HEK293 (cell line): ENCODE measurements around the gene PLCG1.

Source experiments
- CTCF ChIA-PET: fragments of 350-600 bp; formaldehyde crosslinking; extraction: SDS; loops from one replicate; lab custom pipeline; 2021; ENCODE audit warnings: antibody characterized with exemption; lab: Yijun Ruan, JAX
- POLR2A ChIA-PET: fragments of 300-600 bp; formaldehyde crosslinking; extraction: SDS; loops from one replicate; lab custom pipeline; 2020; ENCODE audit warnings: antibody characterized with exemption, inconsistent platforms; lab: Yijun Ruan, JAX
- H3K27ac ChIP-seq: fragments of 200-500 bp; sonication (Bioruptor generic); 2 replicates; pipeline ENCODE4 v1.5.1; 2014; ENCODE audit warnings: low read depth, low read length, control low read depth, inconsistent platforms; ENCODE audit errors: extremely low read depth
- H3K36me3 ChIP-seq, 2 experiments: fragments of 200-500 bp in 1 of 2; sonication (Bioruptor generic) in 1 of 2; 1 replicate in 1 of 2; 2 replicates in 1 of 2; pipeline ENCODE4 v1.5.1; 2014 to 2017; ENCODE audit warnings: inconsistent platforms in 2 of 2, low read length in 2 of 2; ENCODE audit not compliant: control insufficient read depth in 2 of 2, insufficient read depth in 1 of 2
- H3K4me1 ChIP-seq: fragments of 200-500 bp; sonication (Bioruptor generic); 2 replicates; pipeline ENCODE4 v1.5.1; 2014; ENCODE audit warnings: mild to moderate bottlenecking, low read length, inconsistent platforms; ENCODE audit not compliant: control insufficient read depth, insufficient read depth
- H3K4me3 ChIP-seq: 2 replicates; pipeline ENCODE4 v1.5.1; 2011; ENCODE audit warnings: low read depth, mild to moderate bottlenecking, control low read depth, low read length, moderate library complexity
- H3K9me3 ChIP-seq: fragments of 200-500 bp; sonication (Bioruptor generic); 2 replicates; pipeline ENCODE4 v1.5.1; 2014; ENCODE audit warnings: low read depth, low read length, inconsistent platforms; ENCODE audit not compliant: control insufficient read depth, insufficient read depth
- HOXD13 ChIP-seq: sonication (generic); formaldehyde crosslinking; IDR thresholded peaks from 2 replicates; pipeline ENCODE4 v1.8.0; 2022; ENCODE audit warnings: missing genetic modification reagents, borderline replicate concordance
- SCRT2 ChIP-seq: fragments of 450-650 bp; formaldehyde crosslinking; IDR thresholded peaks from 2 replicates; pipeline ENCODE4 v1.5.1; 2016; ENCODE audit warnings: missing biosample characterization, missing genetic modification characterization
- YY1 ChIP-seq: fragments of 450-650 bp; formaldehyde crosslinking; IDR thresholded peaks from 2 replicates; pipeline ENCODE4 v1.5.1; 2018; ENCODE audit warnings: missing biosample characterization, missing genetic modification characterization
- ZBTB17 ChIP-seq: fragments of 450-650 bp; formaldehyde crosslinking; IDR thresholded peaks from 2 replicates; pipeline ENCODE4 v1.5.1; 2016; ENCODE audit warnings: missing biosample characterization, missing genetic modification characterization
- ZBTB48 ChIP-seq: fragments of 450-650 bp; formaldehyde crosslinking; IDR thresholded peaks from 2 replicates; pipeline ENCODE4 v1.5.1; 2016; ENCODE audit warnings: missing biosample characterization, missing genetic modification characterization
- ZFHX2 ChIP-seq: fragments of 450-650 bp; formaldehyde crosslinking; conservative IDR thresholded peaks from 2 replicates; pipeline ENCODE4 v1.5.1; 2016; ENCODE audit warnings: missing biosample characterization, missing genetic modification characterization
- ZFP37 ChIP-seq: fragments of 450-650 bp; formaldehyde crosslinking; IDR thresholded peaks from 2 replicates; pipeline ENCODE4 v1.5.1; 2016; ENCODE audit warnings: missing biosample characterization, missing genetic modification characterization
- ZNF10 ChIP-seq: fragments of 450-650 bp; formaldehyde crosslinking; IDR thresholded peaks from 2 replicates; pipeline ENCODE4 v1.5.1; 2017; ENCODE audit warnings: missing biosample characterization, missing genetic modification characterization
- ZNF169 ChIP-seq: fragments of 450-650 bp; formaldehyde crosslinking; IDR thresholded peaks from 2 replicates; pipeline ENCODE4 v1.5.1; 2016; ENCODE audit warnings: missing biosample characterization, missing genetic modification characterization
- ZNF184 ChIP-seq: fragments of 450-650 bp; IDR thresholded peaks from 2 replicates; pipeline ENCODE4 v1.5.1; 2018; ENCODE audit warnings: missing biosample characterization, mild to moderate bottlenecking, missing genetic modification characterization
- ZNF529 ChIP-seq: fragments of 450-650 bp; formaldehyde crosslinking; IDR thresholded peaks from 2 replicates; pipeline ENCODE4 v1.5.1; 2017; ENCODE audit warnings: missing genetic modification characterization, missing biosample characterization; ENCODE audit not compliant: insufficient replicate concordance
- ZNF544 ChIP-seq: fragments of 450-650 bp; formaldehyde crosslinking; IDR thresholded peaks from 2 replicates; pipeline ENCODE4 v1.5.0; 2017; ENCODE audit warnings: missing biosample characterization, missing genetic modification characterization
- ZNF561 ChIP-seq: fragments of 450-650 bp; IDR thresholded peaks from 2 replicates; pipeline ENCODE4 v1.5.1; 2018; ENCODE audit warnings: missing biosample characterization, missing genetic modification characterization, borderline replicate concordance
- ZNF626 ChIP-seq: fragments of 450-650 bp; sonication (Bioruptor Pico); formaldehyde crosslinking; IDR thresholded peaks from 2 replicates; pipeline ENCODE4 v1.5.1; 2018; ENCODE audit warnings: missing biosample characterization, missing genetic modification characterization, inconsistent platforms
- ZNF654 ChIP-seq: fragments of 450-650 bp; formaldehyde crosslinking; IDR thresholded peaks from 2 replicates; pipeline ENCODE4 v1.5.1; 2016; ENCODE audit warnings: low read depth, missing biosample characterization, missing genetic modification characterization
- ZNF701 ChIP-seq: fragments of 450-650 bp; formaldehyde crosslinking; IDR thresholded peaks from 2 replicates; pipeline ENCODE4 v1.5.1; 2016; ENCODE audit warnings: missing biosample characterization, missing genetic modification characterization
- ZNF843 ChIP-seq: fragments of 450-650 bp; formaldehyde crosslinking; IDR thresholded peaks from 2 replicates; pipeline ENCODE4 v1.5.1; 2016; ENCODE audit warnings: missing biosample characterization, missing genetic modification characterization
- ZSCAN16 ChIP-seq: fragments of 450-650 bp; formaldehyde crosslinking; IDR thresholded peaks from 2 replicates; pipeline ENCODE4 v1.5.1; 2016; ENCODE audit warnings: missing biosample characterization, missing genetic modification characterization
- TF ChIP-seq, protein P1 (sequence below): fragments of 450-650 bp; formaldehyde crosslinking; IDR thresholded peaks from 2 replicates; pipeline ENCODE4 v1.5.1; 2016; ENCODE audit warnings: missing biosample characterization, missing genetic modification characterization
- TF ChIP-seq, protein P2 (sequence below): fragments of 450-650 bp; formaldehyde crosslinking; IDR thresholded peaks from 2 replicates; pipeline ENCODE4 v1.5.1; 2016; ENCODE audit warnings: missing biosample characterization, missing genetic modification characterization
- TF ChIP-seq, protein P3 (sequence below): fragments of 450-650 bp; formaldehyde crosslinking; IDR thresholded peaks from 2 replicates; pipeline ENCODE4 v1.5.1; 2016; ENCODE audit warnings: missing biosample characterization, missing genetic modification characterization, borderline replicate concordance
- TF ChIP-seq, protein P4 (sequence below): fragments of 450-650 bp; formaldehyde crosslinking; IDR thresholded peaks from 2 replicates; pipeline ENCODE4 v1.5.1; 2017; ENCODE audit warnings: missing biosample characterization, missing genetic modification characterization

The PLCG1 gene

DNA sequence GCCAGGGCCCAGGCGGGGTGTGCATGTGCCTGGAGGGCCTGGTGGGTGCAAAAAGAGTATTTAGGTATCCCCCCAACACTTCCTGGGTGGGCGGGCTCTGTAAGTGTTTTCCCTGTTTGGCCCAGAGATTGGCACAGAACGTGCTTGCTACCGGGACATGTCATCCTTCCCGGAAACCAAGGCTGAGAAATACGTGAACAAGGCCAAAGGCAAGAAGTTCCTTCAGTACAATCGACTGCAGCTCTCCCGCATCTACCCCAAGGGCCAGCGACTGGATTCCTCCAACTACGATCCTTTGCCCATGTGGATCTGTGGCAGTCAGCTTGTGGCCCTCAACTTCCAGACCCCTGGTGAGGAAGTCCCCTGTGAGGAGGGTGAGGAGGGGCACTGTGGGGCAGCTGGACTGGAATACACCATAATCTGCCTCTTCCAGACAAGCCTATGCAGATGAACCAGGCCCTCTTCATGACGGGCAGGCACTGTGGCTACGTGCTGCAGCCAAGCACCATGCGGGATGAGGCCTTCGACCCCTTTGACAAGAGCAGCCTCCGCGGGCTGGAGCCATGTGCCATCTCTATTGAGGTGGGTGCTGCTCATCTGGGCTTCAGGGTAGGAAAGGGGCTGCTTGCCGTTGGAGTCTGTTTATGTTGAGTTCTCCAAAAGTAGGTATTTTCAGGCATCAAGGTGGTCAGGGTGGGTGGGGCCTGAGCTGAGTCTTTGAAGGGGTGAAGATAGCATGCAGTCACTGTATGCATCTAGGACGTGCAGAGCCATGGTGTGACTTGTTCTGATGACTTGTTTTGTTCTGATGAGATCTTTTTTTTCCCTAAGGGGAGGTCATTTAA is 35.2 kb downstream of the PLCG1 start:
- Histone ChIP-seq H3K27ac (no peak overlapping the region), H3K36me3 (peaks cover 0 to 98% of the 10 kb centered on the region in 2 experiments; a peak in 2 of 3 replicates)

DNA sequence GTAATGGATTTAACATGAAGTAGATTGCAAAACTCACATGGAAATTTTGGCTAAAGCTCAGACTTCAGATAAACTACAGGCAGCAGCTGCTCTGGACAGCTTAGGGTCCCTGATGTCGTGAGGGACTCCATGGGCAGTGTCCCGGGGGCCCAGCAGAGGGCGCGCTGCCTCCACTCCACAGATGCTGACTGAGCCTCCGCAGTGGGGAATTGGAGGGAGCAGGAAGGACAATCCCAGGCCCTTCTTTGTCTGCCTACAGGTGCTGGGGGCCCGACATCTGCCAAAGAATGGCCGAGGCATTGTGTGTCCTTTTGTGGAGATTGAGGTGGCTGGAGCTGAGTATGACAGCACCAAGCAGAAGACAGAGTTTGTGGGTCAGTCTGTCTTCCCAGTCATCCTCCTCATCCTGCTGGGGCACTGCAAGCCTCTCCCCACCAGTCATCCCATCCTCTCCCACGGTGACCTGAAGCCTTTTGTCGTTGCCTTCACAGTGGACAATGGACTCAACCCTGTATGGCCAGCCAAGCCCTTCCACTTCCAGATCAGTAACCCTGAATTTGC is 35.9 kb downstream of the PLCG1 start:
- Histone ChIP-seq H3K36me3 (peaks cover 0 to 95% of the 10 kb centered on the region in 2 experiments; a peak in 1 of 3 replicates), H3K27ac (no peak overlapping the region), H3K9me3 (no peaks in the 10 kb centered on the region), H3K4me3 (no peak overlapping the region), H3K4me1 (no peaks in the 10 kb centered on the region)
- CTCF ChIA-PET = interaction anchor here (0.6 to 4.2 kb wide), 41 partner anchors 9 to 557 kb away, joined by 3 to 106 read pairs (median 4); partner anchors contain the start of gene LPIN3
- TF ChIP-seq, protein P1, sequence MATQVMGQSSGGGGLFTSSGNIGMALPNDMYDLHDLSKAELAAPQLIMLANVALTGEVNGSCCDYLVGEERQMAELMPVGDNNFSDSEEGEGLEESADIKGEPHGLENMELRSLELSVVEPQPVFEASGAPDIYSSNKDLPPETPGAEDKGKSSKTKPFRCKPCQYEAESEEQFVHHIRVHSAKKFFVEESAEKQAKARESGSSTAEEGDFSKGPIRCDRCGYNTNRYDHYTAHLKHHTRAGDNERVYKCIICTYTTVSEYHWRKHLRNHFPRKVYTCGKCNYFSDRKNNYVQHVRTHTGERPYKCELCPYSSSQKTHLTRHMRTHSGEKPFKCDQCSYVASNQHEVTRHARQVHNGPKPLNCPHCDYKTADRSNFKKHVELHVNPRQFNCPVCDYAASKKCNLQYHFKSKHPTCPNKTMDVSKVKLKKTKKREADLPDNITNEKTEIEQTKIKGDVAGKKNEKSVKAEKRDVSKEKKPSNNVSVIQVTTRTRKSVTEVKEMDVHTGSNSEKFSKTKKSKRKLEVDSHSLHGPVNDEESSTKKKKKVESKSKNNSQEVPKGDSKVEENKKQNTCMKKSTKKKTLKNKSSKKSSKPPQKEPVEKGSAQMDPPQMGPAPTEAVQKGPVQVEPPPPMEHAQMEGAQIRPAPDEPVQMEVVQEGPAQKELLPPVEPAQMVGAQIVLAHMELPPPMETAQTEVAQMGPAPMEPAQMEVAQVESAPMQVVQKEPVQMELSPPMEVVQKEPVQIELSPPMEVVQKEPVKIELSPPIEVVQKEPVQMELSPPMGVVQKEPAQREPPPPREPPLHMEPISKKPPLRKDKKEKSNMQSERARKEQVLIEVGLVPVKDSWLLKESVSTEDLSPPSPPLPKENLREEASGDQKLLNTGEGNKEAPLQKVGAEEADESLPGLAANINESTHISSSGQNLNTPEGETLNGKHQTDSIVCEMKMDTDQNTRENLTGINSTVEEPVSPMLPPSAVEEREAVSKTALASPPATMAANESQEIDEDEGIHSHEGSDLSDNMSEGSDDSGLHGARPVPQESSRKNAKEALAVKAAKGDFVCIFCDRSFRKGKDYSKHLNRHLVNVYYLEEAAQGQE (tag by site-specific recombination) = no peak
- TF ChIP-seq SCRT2 (tag by site-specific recombination) = 0 out of 2 replicates have a peak, but pooled peaks have one; percentile 42
- TF ChIP-seq, protein P2, sequence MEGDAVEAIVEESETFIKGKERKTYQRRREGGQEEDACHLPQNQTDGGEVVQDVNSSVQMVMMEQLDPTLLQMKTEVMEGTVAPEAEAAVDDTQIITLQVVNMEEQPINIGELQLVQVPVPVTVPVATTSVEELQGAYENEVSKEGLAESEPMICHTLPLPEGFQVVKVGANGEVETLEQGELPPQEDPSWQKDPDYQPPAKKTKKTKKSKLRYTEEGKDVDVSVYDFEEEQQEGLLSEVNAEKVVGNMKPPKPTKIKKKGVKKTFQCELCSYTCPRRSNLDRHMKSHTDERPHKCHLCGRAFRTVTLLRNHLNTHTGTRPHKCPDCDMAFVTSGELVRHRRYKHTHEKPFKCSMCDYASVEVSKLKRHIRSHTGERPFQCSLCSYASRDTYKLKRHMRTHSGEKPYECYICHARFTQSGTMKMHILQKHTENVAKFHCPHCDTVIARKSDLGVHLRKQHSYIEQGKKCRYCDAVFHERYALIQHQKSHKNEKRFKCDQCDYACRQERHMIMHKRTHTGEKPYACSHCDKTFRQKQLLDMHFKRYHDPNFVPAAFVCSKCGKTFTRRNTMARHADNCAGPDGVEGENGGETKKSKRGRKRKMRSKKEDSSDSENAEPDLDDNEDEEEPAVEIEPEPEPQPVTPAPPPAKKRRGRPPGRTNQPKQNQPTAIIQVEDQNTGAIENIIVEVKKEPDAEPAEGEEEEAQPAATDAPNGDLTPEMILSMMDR (tag by site-specific recombination) = peak; percentile 79
- TF ChIP-seq ZBTB48 = peak; percentile 29; the same call in 1 of the 2 replicates
- no peak for TF ChIP-seq ZFP37 (tag by site-specific recombination)
- TF ChIP-seq ZNF561 (tag by site-specific recombination) = 0 out of 2 replicates have a peak, but pooled peaks have one; percentile 25
- TF ChIP-seq ZNF654 (tag by site-specific recombination) = peak; percentile 83
- peak; percentile 85; the same call in 1 of the 2 replicates for TF ChIP-seq ZSCAN16 (tag by site-specific recombination)
- POLR2A ChIA-PET = interaction anchor here (0.8 to 2.0 kb wide), 2 partner anchors 38 to 167 kb away, joined by 4 to 8 read pairs; partner anchors contain the start of gene LPIN3

More for the DNA sequence above, 35.2 kb downstream of the PLCG1 start:
- Histone ChIP-seq H3K4me1 (no peaks in the 10 kb centered on the region), H3K9me3 (no peaks in the 10 kb centered on the region), H3K4me3 (no peak overlapping the region)
- ChIA-PET CTCF (interaction anchor here (0.6 to 4.2 kb wide), 42 partner anchors 9 to 556 kb away, joined by 3 to 106 read pairs (median 4); partner anchors contain the start of gene LPIN3), POLR2A (interaction anchor here (0.8 to 2.0 kb wide), 2 partner anchors 37 to 168 kb away, joined by 4 to 8 read pairs; partner anchors contain the start of gene LPIN3)
- TF ChIP-seq ZNF843 (no peak), ZNF701 (no peak), ZNF626 (tag by site-specific recombination) (no peak), ZNF561 (tag by site-specific recombination) (no peak), ZNF544 (no peak), ZNF169 (no peak), ZNF10 (tag by site-specific recombination) (no peak), YY1 (tag by site-specific recombination) (no peak), HOXD13 (CRISPR knock-in tag) (no peak), ZFHX2 (no peak), ZNF529 (tag by site-specific recombination) (no peak), ZNF184 (no peak), ZBTB17 (tag by site-specific recombination) (no peak)
- TF ChIP-seq, protein P3, sequence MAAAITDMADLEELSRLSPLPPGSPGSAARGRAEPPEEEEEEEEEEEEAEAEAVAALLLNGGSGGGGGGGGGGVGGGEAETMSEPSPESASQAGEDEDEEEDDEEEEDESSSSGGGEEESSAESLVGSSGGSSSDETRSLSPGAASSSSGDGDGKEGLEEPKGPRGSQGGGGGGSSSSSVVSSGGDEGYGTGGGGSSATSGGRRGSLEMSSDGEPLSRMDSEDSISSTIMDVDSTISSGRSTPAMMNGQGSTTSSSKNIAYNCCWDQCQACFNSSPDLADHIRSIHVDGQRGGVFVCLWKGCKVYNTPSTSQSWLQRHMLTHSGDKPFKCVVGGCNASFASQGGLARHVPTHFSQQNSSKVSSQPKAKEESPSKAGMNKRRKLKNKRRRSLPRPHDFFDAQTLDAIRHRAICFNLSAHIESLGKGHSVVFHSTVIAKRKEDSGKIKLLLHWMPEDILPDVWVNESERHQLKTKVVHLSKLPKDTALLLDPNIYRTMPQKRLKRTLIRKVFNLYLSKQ = no peak
- TF ChIP-seq, protein P4, sequence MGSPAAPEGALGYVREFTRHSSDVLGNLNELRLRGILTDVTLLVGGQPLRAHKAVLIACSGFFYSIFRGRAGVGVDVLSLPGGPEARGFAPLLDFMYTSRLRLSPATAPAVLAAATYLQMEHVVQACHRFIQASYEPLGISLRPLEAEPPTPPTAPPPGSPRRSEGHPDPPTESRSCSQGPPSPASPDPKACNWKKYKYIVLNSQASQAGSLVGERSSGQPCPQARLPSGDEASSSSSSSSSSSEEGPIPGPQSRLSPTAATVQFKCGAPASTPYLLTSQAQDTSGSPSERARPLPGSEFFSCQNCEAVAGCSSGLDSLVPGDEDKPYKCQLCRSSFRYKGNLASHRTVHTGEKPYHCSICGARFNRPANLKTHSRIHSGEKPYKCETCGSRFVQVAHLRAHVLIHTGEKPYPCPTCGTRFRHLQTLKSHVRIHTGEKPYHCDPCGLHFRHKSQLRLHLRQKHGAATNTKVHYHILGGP (tag by site-specific recombination) = no peak
